Stomach (tissue), 4 donors: Measurements from ENCODE around the gene CHRNA7.

ENCODE experiments used
- EP300 ChIP-seq: sonication (generic); formaldehyde crosslinking; IDR thresholded peaks from one replicate; pipeline ENCODE4 v1.6.1; 2017; ENCODE audit warnings: antibody characterized with exemption
- POLR2A ChIP-seq, 4 donors: fragments of 450-650 bp; IDR thresholded peaks; one replicate each; pipeline ENCODE4 v1.6.1; 2016; ENCODE audit warnings: antibody characterized with exemption in 4 of 4, control low read depth in 2 of 4, mild to moderate bottlenecking in 1 of 4, moderate library complexity in 1 of 4

- no peak for TF ChIP-seq POLR2A (IDR thresholded peaks at IDR 0.05)
- TF ChIP-seq EP300, result no peak
These were observed 99.5 kb downstream of the CHRNA7 start for GRCh38 chr15:32129815-32130214.
